Ovary (tissue), 9 donors: Measurements from ENCODE around the gene TXNRD2. TPM values are rescaled to one million over a fixed set of nuclear protein-coding genes. Genes with fewer than 3 reads are reported as not detected.

Experiments
- DNase-seq, 5 donors: peaks; one replicate each; pipeline ENCODE4 v3.0.0-alpha.2; 2019 to 2020
- H3K27ac ChIP-seq, 2 donors: fragments of 200-600 bp; one replicate each; pipeline versions ENCODE4 v1.5.1 to v1.8.0; 2019 to 2022
- H3K27me3 ChIP-seq: fragments of 200-600 bp; one replicate; pipeline ENCODE4 v1.8.0; 2022
- H3K36me3 ChIP-seq: fragments of 200-600 bp; sonication (generic); one replicate; pipeline ENCODE4 v1.5.1; 2019
- H3K4me1 ChIP-seq: one replicate; pipeline ENCODE4 v1.8.1; 2013; ENCODE audit warnings: mild to moderate bottlenecking, moderate library complexity; ENCODE audit not compliant: insufficient read depth
- H3K4me3 ChIP-seq: fragments of 200-600 bp; sonication (generic); one replicate; pipeline ENCODE4 v1.5.1; 2017
- H3K9me3 ChIP-seq, 2 donors: fragments of 200-600 bp in 1 of 2; sonication (generic) in 1 of 2; one replicate each; pipeline versions ENCODE4 v1.5.1 to v1.8.1; 2013 to 2019; ENCODE audit warnings: mild to moderate bottlenecking in 1 of 2, moderate library complexity in 1 of 2
- CTCF ChIP-seq, 3 donors: fragments of 450-650 bp in 2 of 3; fragments of 200-600 bp in 1 of 3; IDR thresholded peaks; one replicate each; pipeline versions ENCODE4 v1.5.1 to v1.8.0; 2016 to 2022; ENCODE audit warnings: antibody characterized with exemption in 3 of 3, mild to moderate bottlenecking in 1 of 3
- EP300 ChIP-seq: sonication (generic); formaldehyde crosslinking; IDR thresholded peaks from one replicate; pipeline ENCODE4 v1.6.1; 2017; ENCODE audit warnings: antibody characterized with exemption
- POLR2A ChIP-seq: fragments of 450-650 bp; IDR thresholded peaks from one replicate; pipeline ENCODE4 v1.6.1; 2017; ENCODE audit warnings: antibody characterized with exemption, mild to moderate bottlenecking, moderate library complexity
- WGBS, 3 donors: extraction: QIAGEN DNeasy Blood & Tissue Kit in 1 of 3; methylation state at CpG; one replicate each; pipeline versions ENCODE4 v1.1.5 to v1.1.7; 2013 to 2017; 5-methylcytosine and 5-hydroxymethylcytosine counted together
- intact Hi-C, 4 donors: fragments of 100-400 bp; cut with DNase I; formaldehyde crosslinking; loops; one replicate each; pipeline versions ENCODE4 v1.11.0 to v1.15.1; 2022 to 2023
- polyA plus RNA-seq, 2 donors: library from polyadenylated mRNA; stranded (reverse); fragments of 200-250 nt in 1 of 2; fragments of 350-450 nt in 1 of 2; fragmentation: Illumina TruSeq in 1 of 2; extraction: RNeasy Lipid Tissue Mini Kit (QIAGEN cat#74804) in 1 of 2; gene quantifications; one replicate each; pipeline ENCODE4 v1.2.3, GENCODE V29; 2013 to 2014
- total RNA-seq, 7 donors: library from RNA; depleted of rRNA in 2 of 7; stranded (reverse); fragments of >200 nt in 2 of 7; fragmentation: NEBNext Ultra II Directional in 3 of 7; extraction: Animal tissue kit (Norgen Biotek cat#: 25700) in 3 of 7; gene quantifications; one replicate each; pipeline versions ENCODE4 v1.1.0 to v1.2.4, GENCODE V29; 2016 to 2023
- donor health status: DM: no; HTN: no; CAD: no; lungs with moderate emphysema.
- donor health status: DM: no; HTN: no; CAD: no.
- donor health status: Bipolar disorder and iron deficiency.
- donor health status: DM: yes; HTN: yes; CAD: no.
- donor health status: DM: no; HTN: no; CAD: no.
- donor health status: DM: yes; HTN: yes; CAD: no.

TXNRD2 gene
- total and polyA plus RNA-seq, 9 donors = 21.3 to 37.8 (median 26.9) TPM

GRCh38 chr22:19853879-19854777, 87.5 kb downstream of the TXNRD2 start:
- Histone ChIP-seq H3K36me3 (no peaks in the 10 kb centered on the region), H3K27me3 (no peaks in the 10 kb centered on the region), H3K4me3 (peak overlapping the region; percentile 92), H3K27ac (peak overlapping the region; percentile 51 to 85), H3K9me3 (no peaks in the 10 kb centered on the region), H3K4me1 (peaks cover 12% of the 10 kb centered on the region)
- TF ChIP-seq EP300 (no peak), POLR2A (no peak), CTCF (IDR thresholded peaks at IDR 0.05) (no peak)
- intact Hi-C loops = loop anchor here in 1 of 4 donors (5.0 kb wide), 2 partner anchors 38 to 88 kb away; partner anchors contain the start of genes COMT and TXNRD2
- DNase-seq = peak in 2 of 5 donors; percentile 37 to 44
- WGBS, 3 donors = 1% methylated on average over 43 to 49 of the region's 49 CpGs

DNA sequence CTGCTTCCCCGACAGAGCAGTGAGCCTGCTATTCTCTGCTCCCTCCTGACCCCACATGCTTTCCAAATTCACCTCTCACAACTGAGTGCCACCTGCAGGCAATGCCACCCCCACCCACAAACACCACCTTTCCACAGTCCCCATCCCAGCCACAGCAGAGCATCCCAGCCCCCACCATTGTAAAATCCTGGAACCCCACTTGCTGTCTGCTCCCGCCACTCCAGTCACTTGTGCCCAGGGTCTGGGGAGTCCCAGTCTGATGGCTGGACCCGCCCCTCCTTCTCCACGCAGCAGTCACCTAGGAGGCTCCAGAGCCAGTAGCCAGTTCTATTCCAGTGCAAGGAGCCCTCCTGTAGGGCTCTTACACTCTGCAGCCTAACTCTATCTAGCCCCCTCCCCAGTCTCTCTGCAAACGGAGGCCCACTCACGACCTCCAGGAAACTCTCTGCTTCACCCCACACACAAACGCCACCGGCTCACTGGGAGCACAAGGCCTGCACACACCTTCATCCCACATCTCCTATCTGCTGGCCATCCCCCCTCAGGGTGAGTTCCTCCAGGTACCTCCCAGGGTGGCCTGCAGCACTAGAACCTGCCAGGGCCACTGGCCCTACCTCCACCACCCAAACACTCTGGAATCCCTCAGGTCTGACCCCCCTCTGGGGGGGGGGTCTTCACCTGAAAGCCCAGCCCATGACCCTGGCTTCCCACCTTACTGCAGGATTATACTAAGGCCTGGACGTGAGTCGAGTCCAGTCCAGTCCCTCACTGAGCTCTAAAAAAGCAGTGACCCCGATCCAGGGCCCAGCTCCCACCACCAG, 88.3 kb downstream of the TXNRD2 start:
- Histone ChIP-seq H3K27ac (no peak overlapping the region), H3K9me3 (no peaks in the 10 kb centered on the region), H3K4me1 (peaks cover 12% of the 10 kb centered on the region), H3K36me3 (no peaks in the 10 kb centered on the region), H3K27me3 (no peaks in the 10 kb centered on the region), H3K4me3 (peak overlapping the region; percentile 92)
- DNase-seq = peak in 2 of 5 donors; percentile 29 to 40
- TF ChIP-seq CTCF (IDR thresholded peaks at IDR 0.05) (no peak), EP300 (no peak), POLR2A (no peak)
- intact Hi-C loops = loop anchor here in 1 of 4 donors (5.0 kb wide), 2 partner anchors 39 to 89 kb away; partner anchors contain the start of genes COMT and TXNRD2
- 30 to 43% (median 35%) methylated on average over 11 of the region's 11 CpGs for WGBS, 3 donors

GRCh38 chr22:19852177-19852781, 89.3 kb downstream of the TXNRD2 start:
- H3K27me3 ChIP-seq = no peaks in the 10 kb centered on the region
- H3K27ac ChIP-seq = no peak overlapping the region
- H3K36me3 ChIP-seq = no peaks in the 10 kb centered on the region
- no peak for TF ChIP-seq CTCF (IDR thresholded peaks at IDR 0.05)
- no peak for TF ChIP-seq POLR2A
- no peak for TF ChIP-seq EP300
- WGBS, 3 donors = 86 to 92% (median 91%) methylated on average over 12 of the region's 12 CpGs
- H3K4me1 ChIP-seq = peaks cover 12% of the 10 kb centered on the region
- H3K4me3 ChIP-seq = no peak overlapping the region
- DNase-seq = peak in 1 of 5 donors; percentile 45
- intact Hi-C loops = loop anchor here in 1 of 4 donors (5.0 kb wide), 2 partner anchors 40 to 90 kb away; partner anchors contain the start of genes COMT and TXNRD2
- no peaks in the 10 kb centered on the region for H3K9me3 ChIP-seq
